Measurements from ENCODE around the gene ABCA13.

Gene ABCA13

DNA sequence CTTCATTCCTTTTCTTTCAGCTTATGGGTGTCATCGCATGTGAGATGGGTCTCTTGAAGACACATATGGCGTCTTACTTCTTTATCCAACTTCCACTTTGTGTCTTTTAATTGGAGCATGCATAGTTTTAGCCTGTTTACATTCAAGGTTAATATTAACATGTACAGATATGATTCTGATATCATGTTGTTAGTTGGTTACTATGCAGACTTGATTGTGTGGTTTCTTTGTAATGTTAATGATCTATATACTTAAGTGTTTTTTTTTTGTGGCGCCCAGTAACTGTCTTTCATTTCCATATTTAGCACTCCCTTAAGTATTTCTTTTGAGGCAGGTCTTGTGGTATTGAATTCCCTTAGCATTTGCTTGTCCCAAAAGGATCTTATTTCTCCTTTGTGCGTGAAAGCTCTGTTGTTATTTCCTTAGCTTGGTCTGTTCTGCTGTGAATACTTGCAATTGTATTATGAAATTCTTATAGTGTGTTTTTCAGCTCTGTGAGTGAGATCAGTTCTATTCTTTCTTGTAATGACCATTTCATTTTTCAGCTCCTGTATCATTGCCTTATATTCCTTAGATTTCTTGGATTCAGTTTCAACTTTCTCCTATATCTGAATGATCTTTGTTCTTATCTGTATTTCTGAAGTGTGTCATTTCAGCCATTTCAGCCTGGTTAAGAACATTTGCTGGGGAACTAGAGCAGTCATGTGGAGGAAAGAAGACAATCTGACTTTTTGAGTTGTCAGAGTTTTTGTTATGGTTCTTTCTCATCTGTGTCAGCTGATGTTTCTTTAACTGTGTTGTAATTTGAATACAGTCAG, 88.4 kb downstream of the ABCA13 start:
- Histone ChIP-seq H3K9ac (ENCODE audit: low read length) (no peak overlapping the region), H3K27me3 (ENCODE audit: low read depth, low read length) (peaks cover 4% of the 10 kb centered on the region), H3K36me3 (replicated peaks; ENCODE audit: low read depth, low read length) (no peaks in the 10 kb centered on the region), H3K4me2 (ENCODE audit: low read length) (no peak overlapping the region), H2AFZ (ENCODE audit: low read depth, low read length) (no peak overlapping the region), H3K79me2 (ENCODE audit: low read length) (no peaks in the 10 kb centered on the region), H4K20me1 (ENCODE audit: insufficient read depth, low read length) (no peaks in the 10 kb centered on the region), H3K4me1 (ENCODE audit: low read length) (no peaks in the 10 kb centered on the region), H3K4me3 (ENCODE audit: low read length) (no peak overlapping the region), H3K9me3 (ENCODE audit: insufficient read depth, low read length) (no peaks in the 10 kb centered on the region), H3K27ac (ENCODE audit: low read length) (no peak overlapping the region)
- TF ChIP-seq EZH2phosphoT487 (IDR thresholded peaks at IDR 0.05; ENCODE audit: low read depth) (no peak), CTCF (IDR thresholded peaks at IDR 0.05; ENCODE audit: low read depth, low read length) (no peak)

- no peaks in the 10 kb centered on the region for H4K20me1 ChIP-seq (ENCODE audit: insufficient read depth, low read length)
- H3K9me3 ChIP-seq (ENCODE audit: insufficient read depth, low read length), result no peaks in the 10 kb centered on the region
- H3K4me2 ChIP-seq (ENCODE audit: low read length), result no peak overlapping the region
- no peaks in the 10 kb centered on the region for H3K4me1 ChIP-seq (ENCODE audit: low read length)
- no peak overlapping the region for H2AFZ ChIP-seq (ENCODE audit: low read depth, low read length)
- H3K27ac ChIP-seq (ENCODE audit: low read length), result no peak overlapping the region
- no peaks in the 10 kb centered on the region for H3K79me2 ChIP-seq (ENCODE audit: low read length)
- H3K9ac ChIP-seq (ENCODE audit: low read length), result no peak overlapping the region
- H3K4me3 ChIP-seq (ENCODE audit: low read length), result no peak overlapping the region
- H3K27me3 ChIP-seq (ENCODE audit: low read depth, low read length), result no peaks in the 10 kb centered on the region
- H3K36me3 ChIP-seq (replicated peaks; ENCODE audit: low read depth, low read length), result no peaks in the 10 kb centered on the region
- TF ChIP-seq EZH2phosphoT487 (IDR thresholded peaks at IDR 0.05; ENCODE audit: low read depth) (no peak), CTCF (IDR thresholded peaks at IDR 0.05; ENCODE audit: low read depth, low read length) (no peak)
These were observed 90.4 kb downstream of the ABCA13 start for GRCh38 chr7:48261696-48262095.

DNA sequence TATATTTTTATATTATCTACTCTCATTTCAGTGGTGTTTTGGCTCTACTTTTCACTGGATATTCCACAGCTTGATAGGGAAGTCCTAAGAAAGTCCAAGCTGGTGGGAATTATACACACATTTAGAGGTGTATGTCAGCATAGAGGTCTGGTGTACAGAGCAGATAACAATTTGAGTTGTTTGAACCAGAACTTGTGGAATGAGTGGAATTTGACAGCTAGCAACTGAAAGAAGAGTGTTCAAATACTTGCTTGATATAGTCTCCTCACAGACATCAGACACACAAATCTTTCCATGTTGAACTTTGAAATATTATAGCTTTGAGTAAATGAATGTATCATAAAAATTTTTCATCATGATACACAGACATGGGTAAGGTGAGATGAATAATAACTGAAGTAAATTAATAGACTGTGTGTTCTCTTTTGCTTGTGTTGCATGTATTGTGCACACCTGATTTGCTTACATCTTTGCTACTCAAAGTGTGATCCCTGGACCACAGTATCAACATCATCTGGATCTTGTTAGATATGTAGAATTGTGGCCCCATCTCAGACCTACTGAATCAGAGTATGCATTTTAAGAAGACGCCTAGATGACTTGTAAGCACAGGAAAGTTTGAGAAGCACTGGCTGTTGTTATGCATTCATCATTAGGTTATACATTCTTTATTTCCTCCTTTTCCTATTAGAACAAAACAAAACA, 91.5 kb downstream of the ABCA13 start:
- Histone ChIP-seq H3K27ac (ENCODE audit: low read length) (no peak overlapping the region), H3K9ac (ENCODE audit: low read length) (no peak overlapping the region), H3K4me1 (ENCODE audit: low read length) (no peaks in the 10 kb centered on the region), H3K36me3 (replicated peaks; ENCODE audit: low read depth, low read length) (no peaks in the 10 kb centered on the region), H3K27me3 (ENCODE audit: low read depth, low read length) (no peaks in the 10 kb centered on the region), H3K4me3 (ENCODE audit: low read length) (no peak overlapping the region), H3K79me2 (ENCODE audit: low read length) (no peaks in the 10 kb centered on the region), H3K4me2 (ENCODE audit: low read length) (no peak overlapping the region), H3K9me3 (ENCODE audit: insufficient read depth, low read length) (no peaks in the 10 kb centered on the region), H4K20me1 (ENCODE audit: insufficient read depth, low read length) (no peaks in the 10 kb centered on the region), H2AFZ (ENCODE audit: low read depth, low read length) (no peak overlapping the region)
- no peak for TF ChIP-seq EZH2phosphoT487 (IDR thresholded peaks at IDR 0.05; ENCODE audit: low read depth)
- TF ChIP-seq CTCF (IDR thresholded peaks at IDR 0.05; ENCODE audit: low read depth, low read length), result no peak

GRCh38 chr7:48263311-48263650, 92.0 kb downstream of the ABCA13 start:
- H2AFZ ChIP-seq (ENCODE audit: low read depth, low read length), result no peak overlapping the region
- TF ChIP-seq EZH2phosphoT487 (IDR thresholded peaks at IDR 0.05; ENCODE audit: low read depth), result no peak
- no peak for TF ChIP-seq CTCF (IDR thresholded peaks at IDR 0.05; ENCODE audit: low read depth, low read length)
- H4K20me1 ChIP-seq (ENCODE audit: insufficient read depth, low read length), result no peaks in the 10 kb centered on the region
- no peaks in the 10 kb centered on the region for H3K4me1 ChIP-seq (ENCODE audit: low read length)
- H3K9me3 ChIP-seq (ENCODE audit: insufficient read depth, low read length), result no peaks in the 10 kb centered on the region
- H3K27me3 ChIP-seq (ENCODE audit: low read depth, low read length), result no peaks in the 10 kb centered on the region
- no peaks in the 10 kb centered on the region for H3K36me3 ChIP-seq (replicated peaks; ENCODE audit: low read depth, low read length)
- H3K4me2 ChIP-seq (ENCODE audit: low read length), result no peak overlapping the region
- H3K27ac ChIP-seq (ENCODE audit: low read length), result no peak overlapping the region
- no peaks in the 10 kb centered on the region for H3K79me2 ChIP-seq (ENCODE audit: low read length)
- H3K9ac ChIP-seq (ENCODE audit: low read length), result no peak overlapping the region
- no peak overlapping the region for H3K4me3 ChIP-seq (ENCODE audit: low read length)

Measured in OCI-LY3 (cell line).